K562 (cell line): Measurements from ENCODE around the gene TRAPPC12. TPM values are rescaled to one million over a fixed set of nuclear protein-coding genes. Genes with fewer than 3 reads are reported as not detected.

Source experiments
- CBX3 ChIP-seq, 2 experiments: IDR thresholded peaks; 1 replicate in 1 of 2; 2 replicates in 1 of 2; pipeline ENCODE4 v1.6.1; 2012; ENCODE audit warnings: inconsistent platforms in 2 of 2, low read length in 2 of 2, borderline replicate concordance in 1 of 2, control low read depth in 1 of 2
- FOXM1 ChIP-seq, 2 experiments: fragments of 450-650 bp in 1 of 2; sonication (generic) in 1 of 2; formaldehyde crosslinking in 1 of 2; IDR thresholded peaks; 2 replicates each; pipeline versions ENCODE4 v1.6.1 to v1.9.0; 2017 to 2022; ENCODE audit warnings: low read depth in 2 of 2, mild to moderate bottlenecking in 2 of 2, missing genetic modification reagents in 1 of 2, moderate library complexity in 1 of 2
- KDM5B ChIP-seq: fragments of 200-600 bp; sonication (generic); IDR thresholded peaks from 2 replicates; pipeline ENCODE4 v1.6.1; 2012; ENCODE audit warnings: low read depth, mild to moderate bottlenecking, moderate library complexity, low read length, control low read depth, inconsistent platforms; ENCODE audit not compliant: insufficient replicate concordance
- KHSRP ChIP-seq: fragments of 450-650 bp; IDR thresholded peaks from 2 replicates; pipeline ENCODE4 v1.6.1; 2017
- LCOR ChIP-seq: sonication (generic); formaldehyde crosslinking; IDR thresholded peaks from 2 replicates; pipeline ENCODE4 v1.8.0; 2022; ENCODE audit warnings: mild to moderate bottlenecking, missing genetic modification reagents
- MTA3 ChIP-seq: fragments of 450-650 bp; formaldehyde crosslinking; IDR thresholded peaks from 2 replicates; pipeline ENCODE4 v1.6.1; 2017; ENCODE audit warnings: mild to moderate bottlenecking, borderline replicate concordance
- PHTF2 ChIP-seq: fragments of 250-450 bp; sonication (Bioruptor Pico); IDR thresholded peaks from 2 replicates; pipeline ENCODE4 v1.5.0; 2021; ENCODE audit warnings: mild to moderate bottlenecking
- POLR2AphosphoS2 ChIP-seq: IDR thresholded peaks from 2 replicates; pipeline ENCODE4 v1.6.1; 2012; ENCODE audit warnings: low read length, improper control_type of control experiment
- RBFOX2 ChIP-seq: fragments of 200-400 bp; formaldehyde crosslinking; IDR thresholded peaks from 2 replicates; pipeline ENCODE4 v1.6.1; 2017; ENCODE audit warnings: low read depth, mild to moderate bottlenecking, low read length, moderate library complexity
- TCFL5 ChIP-seq: fragments of 250-450 bp; sonication (Bioruptor Pico); conservative IDR thresholded peaks from 2 replicates; pipeline ENCODE4 v1.6.1; 2021; ENCODE audit warnings: mild to moderate bottlenecking, moderate library complexity, matching md5 sums
- TEAD1 ChIP-seq, 2 experiments: fragments of 450-650 bp in 1 of 2; sonication (generic) in 1 of 2; formaldehyde crosslinking; IDR thresholded peaks; 2 replicates each; pipeline versions ENCODE4 v1.4.0 to v1.8.0; 2020 to 2022; ENCODE audit warnings: mild to moderate bottlenecking in 2 of 2, missing genetic modification reagents in 1 of 2
- TFAP4 ChIP-seq: sonication (generic); formaldehyde crosslinking; IDR thresholded peaks from 2 replicates; pipeline ENCODE4 v1.8.0; 2022; ENCODE audit warnings: missing genetic modification reagents, mild to moderate bottlenecking, moderate library complexity, borderline replicate concordance
- polyA plus RNA-seq, 8 experiments: library from polyadenylated mRNA; depleted of rRNA in 4 of 8; stranded (reverse) in 5 of 8; unstranded in 3 of 8; fragments of >200 nt; fragmentation: Nextera tagmentation in 2 of 8; fragmentation: Illumina TruSeq in 1 of 8; extraction: Ambion mirVana in 2 of 8; extraction: Trizol in 1 of 8; gene quantifications; 2 replicates each; pipeline versions ENCODE4 v1.2.1 to v1.2.3, GENCODE V29; 2011 to 2014; ENCODE audit warnings: inconsistent platforms in 1 of 8, missing spikeins in 1 of 8
- total RNA-seq, 7 experiments: library from RNA; depleted of rRNA in 6 of 7; stranded (reverse); fragments of >200 nt in 6 of 7; fragmentation: Illumina TruSeq in 2 of 7; extraction: Trizol in 2 of 7; gene quantifications; 2 replicates each; pipeline versions ENCODE4 v1.2.1 to v1.2.3, GENCODE V29; 2011 to 2021; ENCODE audit warnings: low replicate concordance in 1 of 7
- TF ChIP-seq, protein P1 (sequence below), 3 experiments: fragments of 200-800 bp in 1 of 3; fragments of 250-450 bp in 1 of 3; fragments of 450-650 bp in 1 of 3; sonication (Bioruptor Pico) in 1 of 3; sonication (Bioruptor generic) in 1 of 3; formaldehyde crosslinking in 1 of 3; IDR thresholded peaks; 2 replicates each; pipeline versions ENCODE4 v1.6.1 to v1.8.0; 2016 to 2022; ENCODE audit warnings: mild to moderate bottlenecking in 2 of 3, missing genetic modification characterization in 2 of 3, missing compliant biosample characterization in 1 of 3, moderate library complexity in 1 of 3
- TF ChIP-seq, protein P2 (sequence below): sonication (generic); formaldehyde crosslinking; IDR thresholded peaks from 2 replicates; pipeline ENCODE4 v1.8.1; 2023; ENCODE audit warnings: mild to moderate bottlenecking, missing genetic modification reagents
- TF ChIP-seq, protein P3 (sequence below): fragments of 450-650 bp; IDR thresholded peaks from 2 replicates; pipeline ENCODE4 v1.6.1; 2017; ENCODE audit warnings: antibody characterized with exemption

The TRAPPC12 gene
- total and polyA plus RNA-seq, 9 of the 15 experiments (the other 6 are each of a cell fraction or from before 2014, with no cell fraction given), result 8.0 to 75.2 (median 39.1) TPM

DNA sequence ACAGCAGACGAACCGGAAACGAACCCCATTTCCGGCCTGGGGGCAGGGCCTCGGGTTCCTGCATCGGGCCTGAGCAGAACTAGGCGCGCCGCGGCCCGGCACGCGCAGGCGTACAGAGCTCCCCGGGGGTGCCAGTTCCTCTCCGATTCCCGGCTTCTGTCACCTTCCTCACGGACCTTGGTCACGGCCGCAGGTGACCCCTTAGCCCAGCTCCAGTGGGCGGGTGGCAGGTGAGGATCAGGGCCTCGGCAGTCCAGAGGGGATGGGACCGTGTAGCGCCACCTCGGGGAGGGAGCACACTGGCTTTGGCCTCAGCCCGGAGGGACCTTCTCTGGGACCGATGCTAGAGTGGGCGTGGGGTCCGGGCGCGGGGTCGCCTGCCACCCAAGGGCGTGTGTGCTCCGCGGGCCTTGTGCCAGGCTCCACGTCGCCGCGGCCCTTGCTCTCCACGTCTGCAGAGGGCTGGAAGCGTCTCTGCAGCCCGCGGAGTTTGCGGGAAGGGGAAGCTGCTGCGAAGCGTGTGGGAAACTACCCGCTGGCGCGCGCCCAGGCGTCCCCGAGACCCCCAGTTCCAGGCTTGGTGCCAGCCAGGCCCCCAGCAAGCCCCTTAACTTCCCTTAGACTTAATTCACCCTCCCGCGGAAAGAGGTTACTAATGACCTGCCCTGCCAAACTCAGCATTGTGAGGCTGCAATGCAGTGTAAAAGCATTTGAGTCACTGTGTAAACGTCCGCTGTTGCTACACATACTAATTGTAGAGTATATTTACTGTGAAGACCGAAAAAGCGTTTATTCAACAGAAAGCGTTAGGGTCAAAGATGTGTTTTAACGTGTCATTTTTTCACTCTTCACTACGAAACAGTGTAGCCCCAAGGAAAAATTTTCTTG lies at the start of gene TRAPPC12 (continued):
- TF ChIP-seq TEAD1 (CRISPR knock-in tag; IDR thresholded peaks at IDR 0.05), result peak in 1 of 2 experiments; percentile 29; a peak in 1 of 4 replicates
- TF ChIP-seq CBX3 (IDR thresholded peaks at IDR 0.05; ENCODE audit: borderline replicate concordance in 1 of 2, low read length in 2 of 2), result 0 out of 3 replicates have a peak, but pooled peaks of 1 of the 2 experiments have one; percentile 47
- no peak for TF ChIP-seq TCFL5
- TF ChIP-seq FOXM1 (IDR thresholded peaks at IDR 0.05; ENCODE audit: low read depth), result no peak
- TF ChIP-seq FOXM1 (CRISPR knock-in tag; IDR thresholded peaks at IDR 0.05; ENCODE audit: low read depth), result peak; percentile 87; the same call in 1 of the 2 replicates
- no peak for TF ChIP-seq KHSRP
- TF ChIP-seq, protein P1, sequence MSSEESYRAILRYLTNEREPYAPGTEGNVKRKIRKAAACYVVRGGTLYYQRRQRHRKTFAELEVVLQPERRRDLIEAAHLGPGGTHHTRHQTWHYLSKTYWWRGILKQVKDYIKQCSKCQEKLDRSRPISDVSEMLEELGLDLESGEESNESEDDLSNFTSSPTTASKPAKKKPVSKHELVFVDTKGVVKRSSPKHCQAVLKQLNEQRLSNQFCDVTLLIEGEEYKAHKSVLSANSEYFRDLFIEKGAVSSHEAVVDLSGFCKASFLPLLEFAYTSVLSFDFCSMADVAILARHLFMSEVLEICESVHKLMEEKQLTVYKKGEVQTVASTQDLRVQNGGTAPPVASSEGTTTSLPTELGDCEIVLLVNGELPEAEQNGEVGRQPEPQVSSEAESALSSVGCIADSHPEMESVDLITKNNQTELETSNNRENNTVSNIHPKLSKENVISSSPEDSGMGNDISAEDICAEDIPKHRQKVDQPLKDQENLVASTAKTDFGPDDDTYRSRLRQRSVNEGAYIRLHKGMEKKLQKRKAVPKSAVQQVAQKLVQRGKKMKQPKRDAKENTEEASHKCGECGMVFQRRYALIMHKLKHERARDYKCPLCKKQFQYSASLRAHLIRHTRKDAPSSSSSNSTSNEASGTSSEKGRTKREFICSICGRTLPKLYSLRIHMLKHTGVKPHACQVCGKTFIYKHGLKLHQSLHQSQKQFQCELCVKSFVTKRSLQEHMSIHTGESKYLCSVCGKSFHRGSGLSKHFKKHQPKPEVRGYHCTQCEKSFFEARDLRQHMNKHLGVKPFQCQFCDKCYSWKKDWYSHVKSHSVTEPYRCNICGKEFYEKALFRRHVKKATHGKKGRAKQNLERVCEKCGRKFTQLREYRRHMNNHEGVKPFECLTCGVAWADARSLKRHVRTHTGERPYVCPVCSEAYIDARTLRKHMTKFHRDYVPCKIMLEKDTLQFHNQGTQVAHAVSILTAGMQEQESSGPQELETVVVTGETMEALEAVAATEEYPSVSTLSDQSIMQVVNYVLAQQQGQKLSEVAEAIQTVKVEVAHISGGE (CRISPR knock-in tag; IDR thresholded peaks at IDR 0.05), result peak; percentile 62 to 88 (median 64); a peak in 4 of 6 replicates
- peak; percentile 93 for TF ChIP-seq KDM5B
- peak; percentile 78; the same call in 1 of the 2 replicates for TF ChIP-seq MTA3
- no peak for TF ChIP-seq PHTF2 (CRISPR knock-in tag)
- TF ChIP-seq, protein P2, sequence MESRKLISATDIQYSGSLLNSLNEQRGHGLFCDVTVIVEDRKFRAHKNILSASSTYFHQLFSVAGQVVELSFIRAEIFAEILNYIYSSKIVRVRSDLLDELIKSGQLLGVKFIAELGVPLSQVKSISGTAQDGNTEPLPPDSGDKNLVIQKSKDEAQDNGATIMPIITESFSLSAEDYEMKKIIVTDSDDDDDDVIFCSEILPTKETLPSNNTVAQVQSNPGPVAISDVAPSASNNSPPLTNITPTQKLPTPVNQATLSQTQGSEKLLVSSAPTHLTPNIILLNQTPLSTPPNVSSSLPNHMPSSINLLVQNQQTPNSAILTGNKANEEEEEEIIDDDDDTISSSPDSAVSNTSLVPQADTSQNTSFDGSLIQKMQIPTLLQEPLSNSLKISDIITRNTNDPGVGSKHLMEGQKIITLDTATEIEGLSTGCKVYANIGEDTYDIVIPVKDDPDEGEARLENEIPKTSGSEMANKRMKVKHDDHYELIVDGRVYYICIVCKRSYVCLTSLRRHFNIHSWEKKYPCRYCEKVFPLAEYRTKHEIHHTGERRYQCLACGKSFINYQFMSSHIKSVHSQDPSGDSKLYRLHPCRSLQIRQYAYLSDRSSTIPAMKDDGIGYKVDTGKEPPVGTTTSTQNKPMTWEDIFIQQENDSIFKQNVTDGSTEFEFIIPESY, result peak; percentile 59
- peak; percentile 98 for TF ChIP-seq RBFOX2
- peak; percentile 80; the same call in 1 of the 2 replicates for TF ChIP-seq LCOR (CRISPR knock-in tag)
- TF ChIP-seq POLR2AphosphoS2, result 0 out of 2 replicates have a peak, but pooled peaks have one; percentile 47
- TF ChIP-seq TFAP4 (CRISPR knock-in tag), result peak; percentile 79
- TF ChIP-seq, protein P3, sequence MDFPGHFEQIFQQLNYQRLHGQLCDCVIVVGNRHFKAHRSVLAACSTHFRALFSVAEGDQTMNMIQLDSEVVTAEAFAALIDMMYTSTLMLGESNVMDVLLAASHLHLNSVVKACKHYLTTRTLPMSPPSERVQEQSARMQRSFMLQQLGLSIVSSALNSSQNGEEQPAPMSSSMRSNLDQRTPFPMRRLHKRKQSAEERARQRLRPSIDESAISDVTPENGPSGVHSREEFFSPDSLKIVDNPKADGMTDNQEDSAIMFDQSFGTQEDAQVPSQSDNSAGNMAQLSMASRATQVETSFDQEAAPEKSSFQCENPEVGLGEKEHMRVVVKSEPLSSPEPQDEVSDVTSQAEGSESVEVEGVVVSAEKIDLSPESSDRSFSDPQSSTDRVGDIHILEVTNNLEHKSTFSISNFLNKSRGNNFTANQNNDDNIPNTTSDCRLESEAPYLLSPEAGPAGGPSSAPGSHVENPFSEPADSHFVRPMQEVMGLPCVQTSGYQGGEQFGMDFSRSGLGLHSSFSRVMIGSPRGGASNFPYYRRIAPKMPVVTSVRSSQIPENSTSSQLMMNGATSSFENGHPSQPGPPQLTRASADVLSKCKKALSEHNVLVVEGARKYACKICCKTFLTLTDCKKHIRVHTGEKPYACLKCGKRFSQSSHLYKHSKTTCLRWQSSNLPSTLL, result no peak
